ENCODE results near the gene COL25A1. TPM values are rescaled to one million over a fixed set of nuclear protein-coding genes. Genes with fewer than 3 reads are reported as not detected.

The COL25A1 gene
- total RNA-seq, 6 donors from 2014 or later: 0.15 to 0.79 (median 0.27) TPM; not detected in 2

DNA sequence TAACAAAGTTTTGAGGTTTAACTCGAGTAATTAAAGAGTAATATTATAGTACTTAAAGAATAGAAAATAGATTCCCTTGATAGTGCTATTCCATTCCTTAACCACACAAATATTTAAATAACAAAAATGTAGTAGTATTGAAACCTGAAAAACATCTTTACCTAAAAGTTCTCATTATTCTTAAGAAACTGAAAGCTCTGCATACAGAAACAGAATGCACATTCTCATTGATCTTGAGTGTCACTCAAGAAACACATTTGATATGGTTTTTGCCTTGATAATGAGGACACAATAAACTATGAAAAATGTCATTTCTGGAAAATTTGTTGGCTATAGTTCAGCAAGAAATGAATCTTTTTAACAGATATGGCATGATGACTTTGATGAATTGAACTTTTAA, 268.5 kb downstream of the COL25A1 start:
- no peak overlapping the region for H3K27ac ChIP-seq
- H3K36me3 ChIP-seq: no peaks in the 10 kb centered on the region
- H3K9me3 ChIP-seq: no peaks in the 10 kb centered on the region
- no peaks in the 10 kb centered on the region for H3K4me1 ChIP-seq
- 87 to 88% methylated on average over 1 of the region's 1 CpG for WGBS, 2 donors
- H3K4me3 ChIP-seq: no peak overlapping the region
- TF ChIP-seq, protein P1, sequence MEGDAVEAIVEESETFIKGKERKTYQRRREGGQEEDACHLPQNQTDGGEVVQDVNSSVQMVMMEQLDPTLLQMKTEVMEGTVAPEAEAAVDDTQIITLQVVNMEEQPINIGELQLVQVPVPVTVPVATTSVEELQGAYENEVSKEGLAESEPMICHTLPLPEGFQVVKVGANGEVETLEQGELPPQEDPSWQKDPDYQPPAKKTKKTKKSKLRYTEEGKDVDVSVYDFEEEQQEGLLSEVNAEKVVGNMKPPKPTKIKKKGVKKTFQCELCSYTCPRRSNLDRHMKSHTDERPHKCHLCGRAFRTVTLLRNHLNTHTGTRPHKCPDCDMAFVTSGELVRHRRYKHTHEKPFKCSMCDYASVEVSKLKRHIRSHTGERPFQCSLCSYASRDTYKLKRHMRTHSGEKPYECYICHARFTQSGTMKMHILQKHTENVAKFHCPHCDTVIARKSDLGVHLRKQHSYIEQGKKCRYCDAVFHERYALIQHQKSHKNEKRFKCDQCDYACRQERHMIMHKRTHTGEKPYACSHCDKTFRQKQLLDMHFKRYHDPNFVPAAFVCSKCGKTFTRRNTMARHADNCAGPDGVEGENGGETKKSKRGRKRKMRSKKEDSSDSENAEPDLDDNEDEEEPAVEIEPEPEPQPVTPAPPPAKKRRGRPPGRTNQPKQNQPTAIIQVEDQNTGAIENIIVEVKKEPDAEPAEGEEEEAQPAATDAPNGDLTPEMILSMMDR (IDR thresholded peaks at IDR 0.05): no peak
- TF ChIP-seq POLR2AphosphoS5 (IDR thresholded peaks at IDR 0.05) (no peak), EP300 (IDR thresholded peaks at IDR 0.05) (no peak), POLR2A (IDR thresholded peaks at IDR 0.05) (no peak)
- no peaks in the 10 kb centered on the region for H3K27me3 ChIP-seq
- ATAC-seq (ENCODE audit: low FRiP score in 2 of 2): no peak
- no peak for DNase-seq

DNA sequence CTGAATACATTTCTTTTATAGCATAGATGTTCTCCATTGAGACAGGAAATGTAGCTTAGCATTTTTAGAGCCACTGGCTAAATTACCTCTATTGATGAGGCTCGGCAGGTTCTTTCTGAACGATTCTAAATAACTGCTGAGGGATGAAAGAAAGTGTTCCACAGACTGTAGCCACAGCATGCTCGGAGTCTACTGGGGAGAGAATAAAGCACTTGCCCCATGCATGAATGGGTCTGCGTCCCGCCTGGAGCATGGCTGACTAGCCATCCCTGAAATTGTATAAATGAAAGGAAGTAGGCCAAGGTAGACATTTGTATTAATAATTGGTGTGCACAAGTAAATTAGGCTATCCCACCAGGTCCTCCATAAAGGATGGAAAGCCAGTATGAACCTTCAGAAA, 269.8 kb downstream of the COL25A1 start:
- no peaks in the 10 kb centered on the region for H3K36me3 ChIP-seq
- H3K27me3 ChIP-seq: no peaks in the 10 kb centered on the region
- H3K4me3 ChIP-seq: no peak overlapping the region
- H3K9me3 ChIP-seq: no peaks in the 10 kb centered on the region
- no peak for ATAC-seq (ENCODE audit: low FRiP score in 2 of 2)
- H3K4me1 ChIP-seq: no peaks in the 10 kb centered on the region
- 91 to 95% methylated on average over 5 of the region's 5 CpGs for WGBS, 2 donors
- TF ChIP-seq EP300 (IDR thresholded peaks at IDR 0.05) (no peak), POLR2AphosphoS5 (IDR thresholded peaks at IDR 0.05) (no peak), POLR2A (IDR thresholded peaks at IDR 0.05) (no peak)
- TF ChIP-seq, protein P1 (IDR thresholded peaks at IDR 0.05): no peak
- H3K27ac ChIP-seq: no peak overlapping the region
- no peak for DNase-seq

DNA sequence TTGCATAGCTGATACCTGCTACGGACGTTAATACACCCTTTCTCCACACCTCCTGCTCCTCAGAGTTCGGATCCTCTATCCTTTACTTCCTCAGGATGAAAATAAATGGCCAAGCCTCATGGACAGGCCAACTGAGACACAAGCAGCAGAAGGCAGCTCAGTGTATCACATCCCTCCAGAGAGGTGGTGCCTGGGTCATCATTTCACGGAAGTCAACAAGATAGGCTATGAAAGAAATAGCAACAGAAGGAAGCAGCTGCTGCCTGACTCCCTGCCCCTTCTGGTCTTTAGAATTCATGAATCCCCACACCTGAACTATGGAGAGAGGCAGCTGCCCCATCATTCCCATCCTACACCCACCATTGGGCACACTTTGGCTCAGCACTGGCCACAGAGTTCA, 272.5 kb downstream of the COL25A1 start:
- DNase-seq (no peak), ATAC-seq (ENCODE audit: low FRiP score in 2 of 2) (no peak)
- Histone ChIP-seq H3K36me3 (no peaks in the 10 kb centered on the region), H3K9me3 (no peaks in the 10 kb centered on the region), H3K27me3 (no peaks in the 10 kb centered on the region), H3K27ac (no peak overlapping the region), H3K4me1 (no peaks in the 10 kb centered on the region), H3K4me3 (no peak overlapping the region)
- TF ChIP-seq EP300 (IDR thresholded peaks at IDR 0.05) (no peak), POLR2AphosphoS5 (IDR thresholded peaks at IDR 0.05) (no peak), POLR2A (IDR thresholded peaks at IDR 0.05) (no peak)
- TF ChIP-seq, protein P1 (IDR thresholded peaks at IDR 0.05): no peak
- WGBS, 2 donors: 81 to 84% methylated on average over 4 of the region's 4 CpGs

DNA sequence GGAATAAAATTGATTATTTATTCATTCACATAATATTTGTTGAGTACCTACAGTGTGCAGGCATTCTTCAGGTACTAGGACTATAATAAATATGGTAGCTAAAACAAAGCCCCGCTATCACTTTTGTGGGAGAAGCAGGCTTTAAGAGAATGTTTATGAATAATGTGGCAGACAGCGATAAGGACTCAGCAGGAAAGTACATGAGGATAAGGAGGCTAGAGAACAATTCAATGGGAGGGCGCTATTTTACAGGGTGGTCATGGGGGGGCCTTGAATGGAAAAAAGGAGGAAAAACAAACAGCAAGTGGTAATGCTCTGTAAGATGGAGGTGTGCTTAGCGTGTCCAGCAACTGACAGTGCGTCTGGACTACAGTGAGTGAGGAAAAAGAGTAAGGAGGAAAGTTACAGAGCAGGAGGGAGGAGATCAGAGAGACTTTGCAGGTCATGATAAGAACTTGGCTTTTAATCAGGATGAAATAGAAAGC, 275.4 kb downstream of the COL25A1 start:
- Histone ChIP-seq H3K9me3 (no peaks in the 10 kb centered on the region), H3K27ac (no peak overlapping the region), H3K4me3 (no peak overlapping the region), H3K36me3 (no peaks in the 10 kb centered on the region), H3K27me3 (no peaks in the 10 kb centered on the region), H3K4me1 (no peaks in the 10 kb centered on the region)
- TF ChIP-seq EP300 (IDR thresholded peaks at IDR 0.05) (no peak), POLR2A (IDR thresholded peaks at IDR 0.05) (no peak), POLR2AphosphoS5 (IDR thresholded peaks at IDR 0.05) (no peak)
- TF ChIP-seq, protein P1 (IDR thresholded peaks at IDR 0.05): no peak
- DNase-seq: no peak
- WGBS, 2 donors: 45 to 75% methylated on average over 5 of the region's 5 CpGs
- no peak for ATAC-seq (ENCODE audit: low FRiP score in 2 of 2)

DNA sequence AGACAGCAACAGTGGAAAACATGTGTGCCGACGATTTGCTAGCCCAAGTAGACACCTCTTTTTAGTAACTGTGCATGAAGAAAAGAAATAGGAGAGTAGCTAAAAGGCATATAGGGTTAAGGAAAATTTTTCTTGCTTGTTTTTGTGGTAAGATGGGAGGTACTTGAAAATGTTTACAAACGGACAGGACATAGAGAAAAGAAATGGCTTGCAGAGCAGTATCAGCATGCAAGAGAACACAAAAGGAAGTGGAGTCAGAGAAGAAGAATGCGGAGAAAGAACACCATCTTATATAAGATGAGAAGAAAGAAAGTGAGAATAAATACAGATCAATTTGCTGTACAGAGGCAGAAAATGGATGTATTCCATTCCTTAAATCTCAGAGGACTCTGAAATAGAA, 275.9 kb downstream of the COL25A1 start:
- Histone ChIP-seq H3K4me3 (no peak overlapping the region), H3K9me3 (no peaks in the 10 kb centered on the region), H3K27me3 (no peaks in the 10 kb centered on the region), H3K4me1 (no peaks in the 10 kb centered on the region), H3K27ac (no peak overlapping the region), H3K36me3 (no peaks in the 10 kb centered on the region)
- no peak for DNase-seq
- TF ChIP-seq POLR2AphosphoS5 (IDR thresholded peaks at IDR 0.05) (no peak), EP300 (IDR thresholded peaks at IDR 0.05) (no peak), POLR2A (IDR thresholded peaks at IDR 0.05) (no peak)
- TF ChIP-seq, protein P1 (IDR thresholded peaks at IDR 0.05): no peak
- 62 to 69% methylated on average over 4 of the region's 4 CpGs for WGBS, 2 donors
- no peak for ATAC-seq (ENCODE audit: low FRiP score in 2 of 2)

Measured in upper lobe of left lung (tissue), 6 donors.